HCT116 (cell line): ENCODE data around the gene MBTD1. TPM values are rescaled to one million over a fixed set of nuclear protein-coding genes. Genes with fewer than 3 reads are reported as not detected.

ENCODE experiments used
- ATAC-seq: fragments of 200-7000 bp; cut with Tn5 transposase; 2 replicates; pipeline ENCODE4 v1.9.1; 2020; ENCODE audit warnings: mild to moderate bottlenecking, moderate library complexity
- BruUV-seq: library from RNA; stranded (reverse); fragments of 400-500 nt; replicated peaks from 2 replicates; lab custom pipeline; 2021; lab: Mats Ljungman, UMichigan
- CTCF ChIA-PET: fragments of 300-600 bp; sonication (Branson Sonifier 250); formaldehyde crosslinking; loops from one replicate; lab custom pipeline; 2021; ENCODE audit warnings: antibody characterized with exemption; lab: Charles Lee
- POLR2A ChIA-PET: fragments of 300-600, 350-600 bp; sonication (Branson Sonifier 250); formaldehyde crosslinking; loops from one replicate; lab custom pipeline; 2021; ENCODE audit warnings: antibody characterized with exemption; lab: Charles Lee
- RAD21 ChIA-PET, 2 experiments: fragments of 300-600 bp; sonication (Branson Sonifier 250); formaldehyde crosslinking; loops; one replicate each; lab custom pipeline; 2023; ENCODE audit warnings: low total read pairs in 2 of 2; ENCODE audit not compliant: uncharacterized antibody in 2 of 2, unreplicated experiment in 2 of 2, low non-redundant PET in 1 of 2; lab: Charles Lee
- DNase-seq: peaks from one replicate; pipeline ENCODE4 v3.0.0-alpha.2; 2010; ENCODE audit warnings: low read depth, low spot score
- H2AFZ ChIP-seq: fragments of 200-600 bp; shearing (Covaris generic), sonication (generic); 2 replicates; pipeline ENCODE4 v1.6.1; 2017; ENCODE audit warnings: low read depth, mixed run types, mixed read lengths, antibody characterized with exemption, low read length; ENCODE audit not compliant: poor library complexity, severe bottlenecking
- H3K27ac ChIP-seq: 2 replicates; pipeline ENCODE4 v1.5.1; 2012; ENCODE audit warnings: low read depth, low read length
- H3K27me3 ChIP-seq: fragments of 200-600 bp; sonication (generic); 2 replicates; pipeline ENCODE4 v1.6.1; 2016; ENCODE audit warnings: mixed run types, low read length, mixed read lengths; ENCODE audit not compliant: insufficient read depth
- H3K36me3 ChIP-seq, 2 experiments: fragments of 200-500 bp in 1 of 2; fragments of 200-600 bp in 1 of 2; sonication (Bioruptor generic) in 1 of 2; sonication (generic) in 1 of 2; 2 replicates each; pipeline versions ENCODE4 v1.5.1 to v1.6.1; 2014 to 2016; ENCODE audit warnings: low read length in 2 of 2, inconsistent platforms in 1 of 2, mixed read lengths in 1 of 2, mixed run types in 1 of 2; ENCODE audit not compliant: insufficient read depth in 2 of 2, control insufficient read depth in 1 of 2
- H3K4me1 ChIP-seq, 2 experiments: fragments of 200-600 bp in 1 of 2; sonication (generic) in 1 of 2; 2 replicates each; pipeline versions ENCODE4 v1.5.1 to v1.6.1; 2012 to 2017; ENCODE audit warnings: low read length in 2 of 2, inconsistent platforms in 1 of 2, mild to moderate bottlenecking in 1 of 2, mixed read lengths in 1 of 2, mixed run types in 1 of 2, moderate library complexity in 1 of 2; ENCODE audit not compliant: insufficient read depth in 2 of 2, control insufficient read depth in 1 of 2
- H3K4me2 ChIP-seq: fragments of 200-600 bp; sonication (generic); 2 replicates; pipeline ENCODE4 v1.6.1; 2017; ENCODE audit warnings: mixed run types, low read length, mixed read lengths
- H3K4me3 ChIP-seq, 2 experiments: fragments of 200-600 bp in 1 of 2; sonication (generic) in 1 of 2; replicated peaks in 1 of 2; 2 replicates each; pipeline ENCODE4 v1.5.1; 2011 to 2016; ENCODE audit warnings: low read length in 2 of 2, control low read depth in 1 of 2, low read depth in 1 of 2, mild to moderate bottlenecking in 1 of 2, mixed read lengths in 1 of 2, mixed run types in 1 of 2
- H3K79me2 ChIP-seq: fragments of 200-600 bp; sonication (generic); 2 replicates; pipeline ENCODE4 v1.6.1; 2017; ENCODE audit warnings: mild to moderate bottlenecking, mixed run types, low read length, moderate library complexity, mixed read lengths; ENCODE audit not compliant: insufficient read depth
- H3K9ac ChIP-seq: fragments of 200-600 bp; sonication (generic); 2 replicates; pipeline ENCODE4 v1.6.1; 2016; ENCODE audit warnings: low read length, mixed read lengths
- H3K9me2 ChIP-seq: fragments of 200-600 bp; sonication (generic), shearing (Covaris generic); 2 replicates; pipeline ENCODE4 v1.6.1; 2017; ENCODE audit warnings: mixed run types, mild to moderate bottlenecking, moderate library complexity; ENCODE audit not compliant: insufficient read depth
- H3K9me3 ChIP-seq, 2 experiments: fragments of 200-500 bp in 1 of 2; fragments of 200-600 bp in 1 of 2; sonication (Bioruptor generic) in 1 of 2; sonication (generic) in 1 of 2; 2 replicates each; pipeline ENCODE4 v1.6.1; 2014 to 2017; ENCODE audit warnings: low read length in 2 of 2, mixed read lengths in 2 of 2, inconsistent platforms in 1 of 2, low read depth in 1 of 2, mild to moderate bottlenecking in 1 of 2, mixed run types in 1 of 2, moderate library complexity in 1 of 2; ENCODE audit not compliant: control insufficient read depth in 1 of 2, insufficient read depth in 1 of 2
- H4K20me1 ChIP-seq: fragments of 200-600 bp; sonication (generic), shearing (Covaris generic); 2 replicates; pipeline ENCODE4 v1.6.1; 2017; ENCODE audit warnings: mixed run types, mild to moderate bottlenecking, moderate library complexity; ENCODE audit not compliant: insufficient read depth
- CBX3 ChIP-seq: IDR thresholded peaks from 2 replicates; pipeline ENCODE4 v1.6.1; 2012; ENCODE audit warnings: low read depth
- CEBPB ChIP-seq: IDR thresholded peaks from 2 replicates; pipeline ENCODE4 v1.6.1; 2012; ENCODE audit warnings: low read depth
- ELF1 ChIP-seq: IDR thresholded peaks from 2 replicates; pipeline ENCODE4 v1.6.1; 2012; ENCODE audit warnings: low read depth, borderline replicate concordance
- EZH2phosphoT487 ChIP-seq: fragments of 200-600 bp; IDR thresholded peaks from 2 replicates; pipeline ENCODE4 v1.6.1; 2018; ENCODE audit warnings: antibody characterized with exemption, borderline replicate concordance
- JUND ChIP-seq: IDR thresholded peaks from 2 replicates; pipeline ENCODE4 v1.6.1; 2012
- POLR2A ChIP-seq: IDR thresholded peaks from 2 replicates; pipeline ENCODE4 v1.7.0; 2011; ENCODE audit warnings: borderline replicate concordance; ENCODE audit not compliant: insufficient read depth, insufficient read length; ENCODE audit errors: extremely low read depth
- POLR2AphosphoS5 ChIP-seq: IDR thresholded peaks from 2 replicates; pipeline ENCODE4 v1.6.1; 2011; ENCODE audit warnings: mild to moderate bottlenecking, low read depth, low read length, moderate library complexity
- RAD21 ChIP-seq: IDR thresholded peaks from 2 replicates; pipeline ENCODE4 v1.6.1; 2012; ENCODE audit warnings: low read depth, mild to moderate bottlenecking
- SIN3A ChIP-seq: IDR thresholded peaks from 2 replicates; pipeline ENCODE4 v1.6.1; 2012; ENCODE audit warnings: low read depth
- TCF7L2 ChIP-seq: IDR thresholded peaks from 2 replicates; pipeline ENCODE4 v1.7.0; 2011; ENCODE audit warnings: borderline replicate concordance, inconsistent platforms; ENCODE audit not compliant: insufficient read depth, insufficient read length; ENCODE audit errors: extremely low read depth
- YY1 ChIP-seq: IDR thresholded peaks from 2 replicates; pipeline ENCODE4 v1.6.1; 2011; ENCODE audit warnings: low read length, low read depth, moderate library complexity, mild to moderate bottlenecking; ENCODE audit not compliant: insufficient replicate concordance; ENCODE audit errors: extremely low read depth
- ZFX ChIP-seq: fragments of 450-650 bp; IDR thresholded peaks from 2 replicates; pipeline ENCODE4 v1.6.1; 2017
- ZNF274 ChIP-seq: fragments of 200-500 bp; sonication (Bioruptor generic); IDR thresholded peaks from 2 replicates; pipeline ENCODE4 v1.6.1; 2014; ENCODE audit warnings: mild to moderate bottlenecking, low read depth, low read length, inconsistent platforms
- intact Hi-C: fragments of 100-400 bp; cut with micrococcal nuclease; formaldehyde crosslinking; loops from 2 replicates; pipeline ENCODE4 v1.10.0; 2022
- total RNA-seq: library from RNA; stranded (reverse); gene quantifications from one replicate; pipeline ENCODE4 v1.2.1, GENCODE V29; 2021; ENCODE audit not compliant: unreplicated experiment
- TF ChIP-seq, protein P1 (sequence below): IDR thresholded peaks from 2 replicates; pipeline ENCODE4 v1.6.1; 2012; ENCODE audit warnings: low read depth
- TF ChIP-seq, protein P2 (sequence below): IDR thresholded peaks from 2 replicates; pipeline ENCODE4 v1.6.1; 2012
- TF ChIP-seq, protein P3 (sequence below): IDR thresholded peaks from 2 replicates; pipeline ENCODE4 v1.6.1; 2011; ENCODE audit warnings: mild to moderate bottlenecking, low read length, moderate library complexity; ENCODE audit not compliant: insufficient replicate concordance; ENCODE audit errors: extremely low read depth

Gene MBTD1
- total RNA-seq, 1 experiment from 2014 or later = 27.3 TPM

DNA sequence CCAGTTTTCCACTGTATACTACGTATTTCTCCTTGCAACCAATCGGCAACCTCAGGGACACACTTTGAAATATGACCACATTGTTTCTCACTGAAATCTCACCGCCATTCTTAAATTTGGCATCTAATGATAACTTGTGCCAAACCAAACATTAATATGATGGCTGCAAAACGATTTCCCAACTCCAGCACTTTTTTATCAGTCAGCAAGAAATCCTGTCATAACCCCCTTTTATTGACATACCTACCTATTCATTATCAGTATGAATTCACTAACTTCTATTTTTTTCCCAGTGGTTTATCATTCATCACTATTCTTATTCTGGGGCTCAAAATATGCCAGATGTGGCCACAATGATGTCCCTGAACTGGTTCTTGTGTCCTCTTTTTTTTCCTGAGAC is 15.8 kb downstream of the MBTD1 start:
- no peak overlapping the region for H3K4me2 ChIP-seq
- H3K27ac ChIP-seq = no peak overlapping the region
- H3K9me3 ChIP-seq = no peaks in the 10 kb centered on the region
- no peak overlapping the region for H3K9ac ChIP-seq
- ChIA-PET CTCF (no interaction called here), RAD21 (no interaction called here), POLR2A (no interaction called here)
- DNase-seq = no peak
- no peaks in the 10 kb centered on the region for H3K9me2 ChIP-seq
- no peaks in the 10 kb centered on the region; a peak in 1 of 4 replicates for H3K36me3 ChIP-seq
- no peak overlapping the region for H2AFZ ChIP-seq
- no peaks in the 10 kb centered on the region for H3K27me3 ChIP-seq
- BruUV-seq = no TSS peak
- H3K79me2 ChIP-seq = peaks cover 70% of the 10 kb centered on the region
- H3K4me3 ChIP-seq = no peak overlapping the region
- TF ChIP-seq CEBPB = no peak
- no peak for TF ChIP-seq CBX3
- no peak for TF ChIP-seq POLR2A
- TF ChIP-seq, protein P1, sequence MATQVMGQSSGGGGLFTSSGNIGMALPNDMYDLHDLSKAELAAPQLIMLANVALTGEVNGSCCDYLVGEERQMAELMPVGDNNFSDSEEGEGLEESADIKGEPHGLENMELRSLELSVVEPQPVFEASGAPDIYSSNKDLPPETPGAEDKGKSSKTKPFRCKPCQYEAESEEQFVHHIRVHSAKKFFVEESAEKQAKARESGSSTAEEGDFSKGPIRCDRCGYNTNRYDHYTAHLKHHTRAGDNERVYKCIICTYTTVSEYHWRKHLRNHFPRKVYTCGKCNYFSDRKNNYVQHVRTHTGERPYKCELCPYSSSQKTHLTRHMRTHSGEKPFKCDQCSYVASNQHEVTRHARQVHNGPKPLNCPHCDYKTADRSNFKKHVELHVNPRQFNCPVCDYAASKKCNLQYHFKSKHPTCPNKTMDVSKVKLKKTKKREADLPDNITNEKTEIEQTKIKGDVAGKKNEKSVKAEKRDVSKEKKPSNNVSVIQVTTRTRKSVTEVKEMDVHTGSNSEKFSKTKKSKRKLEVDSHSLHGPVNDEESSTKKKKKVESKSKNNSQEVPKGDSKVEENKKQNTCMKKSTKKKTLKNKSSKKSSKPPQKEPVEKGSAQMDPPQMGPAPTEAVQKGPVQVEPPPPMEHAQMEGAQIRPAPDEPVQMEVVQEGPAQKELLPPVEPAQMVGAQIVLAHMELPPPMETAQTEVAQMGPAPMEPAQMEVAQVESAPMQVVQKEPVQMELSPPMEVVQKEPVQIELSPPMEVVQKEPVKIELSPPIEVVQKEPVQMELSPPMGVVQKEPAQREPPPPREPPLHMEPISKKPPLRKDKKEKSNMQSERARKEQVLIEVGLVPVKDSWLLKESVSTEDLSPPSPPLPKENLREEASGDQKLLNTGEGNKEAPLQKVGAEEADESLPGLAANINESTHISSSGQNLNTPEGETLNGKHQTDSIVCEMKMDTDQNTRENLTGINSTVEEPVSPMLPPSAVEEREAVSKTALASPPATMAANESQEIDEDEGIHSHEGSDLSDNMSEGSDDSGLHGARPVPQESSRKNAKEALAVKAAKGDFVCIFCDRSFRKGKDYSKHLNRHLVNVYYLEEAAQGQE = no peak
- intact Hi-C loops = no loop called here
- peaks cover 5% of the 10 kb centered on the region; the same call in 1 of the 2 replicates for H4K20me1 ChIP-seq
- ATAC-seq = no peak
- H3K4me1 ChIP-seq = peaks cover 13 to 29% of the 10 kb centered on the region in 2 experiments

- no peak for ATAC-seq
- H3K27me3 ChIP-seq = no peaks in the 10 kb centered on the region
- no peak overlapping the region for H3K4me2 ChIP-seq
- H3K79me2 ChIP-seq = peaks cover 83% of the 10 kb centered on the region
- H4K20me1 ChIP-seq = no peaks in the 10 kb centered on the region
- no peak for DNase-seq
- no peak overlapping the region for H3K27ac ChIP-seq
- no peaks in the 10 kb centered on the region for H3K9me2 ChIP-seq
- peaks cover 2 to 3% of the 10 kb centered on the region in 2 experiments; a peak in 1 of 4 replicates for H3K4me1 ChIP-seq
- no peak overlapping the region for H3K9ac ChIP-seq
- no peak overlapping the region for H2AFZ ChIP-seq
- RAD21 ChIA-PET = no interaction called here
- no TSS peak for BruUV-seq
- POLR2A ChIA-PET = no interaction called here
- CTCF ChIA-PET = no interaction called here
- H3K36me3 ChIP-seq = no peaks in the 10 kb centered on the region; a peak in 1 of 4 replicates
- intact Hi-C loops = no loop called here
- no peak overlapping the region for H3K4me3 ChIP-seq
- no peaks in the 10 kb centered on the region for H3K9me3 ChIP-seq
- TF ChIP-seq YY1 (no peak), ZNF274 (no peak), EZH2phosphoT487 (no peak), RAD21 (no peak), SIN3A (no peak), CEBPB (no peak), POLR2A (no peak), TCF7L2 (no peak), JUND (no peak), ZFX (no peak), POLR2AphosphoS5 (no peak), ELF1 (no peak)
- TF ChIP-seq, protein P2, sequence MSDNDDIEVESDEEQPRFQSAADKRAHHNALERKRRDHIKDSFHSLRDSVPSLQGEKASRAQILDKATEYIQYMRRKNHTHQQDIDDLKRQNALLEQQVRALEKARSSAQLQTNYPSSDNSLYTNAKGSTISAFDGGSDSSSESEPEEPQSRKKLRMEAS = no peak
- TF ChIP-seq, protein P3, sequence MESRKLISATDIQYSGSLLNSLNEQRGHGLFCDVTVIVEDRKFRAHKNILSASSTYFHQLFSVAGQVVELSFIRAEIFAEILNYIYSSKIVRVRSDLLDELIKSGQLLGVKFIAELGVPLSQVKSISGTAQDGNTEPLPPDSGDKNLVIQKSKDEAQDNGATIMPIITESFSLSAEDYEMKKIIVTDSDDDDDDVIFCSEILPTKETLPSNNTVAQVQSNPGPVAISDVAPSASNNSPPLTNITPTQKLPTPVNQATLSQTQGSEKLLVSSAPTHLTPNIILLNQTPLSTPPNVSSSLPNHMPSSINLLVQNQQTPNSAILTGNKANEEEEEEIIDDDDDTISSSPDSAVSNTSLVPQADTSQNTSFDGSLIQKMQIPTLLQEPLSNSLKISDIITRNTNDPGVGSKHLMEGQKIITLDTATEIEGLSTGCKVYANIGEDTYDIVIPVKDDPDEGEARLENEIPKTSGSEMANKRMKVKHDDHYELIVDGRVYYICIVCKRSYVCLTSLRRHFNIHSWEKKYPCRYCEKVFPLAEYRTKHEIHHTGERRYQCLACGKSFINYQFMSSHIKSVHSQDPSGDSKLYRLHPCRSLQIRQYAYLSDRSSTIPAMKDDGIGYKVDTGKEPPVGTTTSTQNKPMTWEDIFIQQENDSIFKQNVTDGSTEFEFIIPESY = no peak
Observed at GRCh38 chr17:51240275-51240674, 19.6 kb downstream of the MBTD1 start.
